Measurements from ENCODE around the gene ARID4B.

The ARID4B gene

DNA sequence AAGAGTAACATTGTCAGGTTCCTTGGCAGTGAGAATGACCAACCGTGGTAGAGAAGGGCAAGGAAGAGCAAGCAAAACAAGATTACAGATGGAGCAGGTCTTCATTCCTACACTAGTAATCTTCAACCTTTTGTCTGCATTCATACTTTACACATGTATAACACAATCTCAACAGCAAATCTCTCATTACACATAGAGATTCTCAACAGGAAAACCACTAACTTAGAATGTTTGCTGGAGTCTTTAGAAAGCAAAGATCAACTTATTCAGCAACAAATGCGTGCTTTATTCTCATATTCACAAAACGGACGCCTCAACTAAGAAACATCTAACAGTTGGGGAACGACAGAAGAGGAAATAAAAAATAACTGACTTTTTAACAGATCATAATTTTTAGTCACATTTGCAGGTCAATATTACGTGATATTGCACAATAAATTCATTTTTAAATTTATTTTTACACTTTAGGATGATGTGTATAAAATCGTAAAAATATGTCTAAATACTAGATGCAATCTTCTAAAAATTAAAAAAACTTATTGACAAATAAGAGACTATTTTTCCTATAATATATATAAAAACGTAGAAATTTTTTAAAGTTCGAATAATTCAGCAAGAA is 82.9 kb downstream of the ARID4B start:
- TF ChIP-seq TRIM28 (IDR thresholded peaks at IDR 0.05; ENCODE audit: borderline replicate concordance, low read length) (no peak), ZNF266 (tag by site-specific recombination; IDR thresholded peaks at IDR 0.05; ENCODE audit: low read depth) (no peak), KLF7 (tag by site-specific recombination; IDR thresholded peaks at IDR 0.05; ENCODE audit: borderline replicate concordance) (no peak), ZNF555 (tag by site-specific recombination; conservative IDR thresholded peaks at IDR 0.05) (no peak), ZNF354C (tag by site-specific recombination; IDR thresholded peaks at IDR 0.05; ENCODE audit: borderline replicate concordance, low read depth) (no peak), OSR2 (tag by site-specific recombination; IDR thresholded peaks at IDR 0.05) (no peak), ZNF366 (tag by site-specific recombination; conservative IDR thresholded peaks at IDR 0.05) (no peak), ZNF677 (tag by site-specific recombination; IDR thresholded peaks at IDR 0.05) (no peak), YY2 (tag by site-specific recombination; IDR thresholded peaks at IDR 0.05) (no peak), ZNF433 (tag by site-specific recombination; IDR thresholded peaks at IDR 0.05; ENCODE audit: low read depth) (no peak), ZNF302 (tag by site-specific recombination; IDR thresholded peaks at IDR 0.05; ENCODE audit: low read depth) (no peak), ZNF785 (tag by site-specific recombination; IDR thresholded peaks at IDR 0.05) (no peak), ZNF37A (tag by site-specific recombination; IDR thresholded peaks at IDR 0.05) (no peak), ZNF184 (tag by site-specific recombination; IDR thresholded peaks at IDR 0.05) (no peak)
- TF ChIP-seq, protein P1, sequence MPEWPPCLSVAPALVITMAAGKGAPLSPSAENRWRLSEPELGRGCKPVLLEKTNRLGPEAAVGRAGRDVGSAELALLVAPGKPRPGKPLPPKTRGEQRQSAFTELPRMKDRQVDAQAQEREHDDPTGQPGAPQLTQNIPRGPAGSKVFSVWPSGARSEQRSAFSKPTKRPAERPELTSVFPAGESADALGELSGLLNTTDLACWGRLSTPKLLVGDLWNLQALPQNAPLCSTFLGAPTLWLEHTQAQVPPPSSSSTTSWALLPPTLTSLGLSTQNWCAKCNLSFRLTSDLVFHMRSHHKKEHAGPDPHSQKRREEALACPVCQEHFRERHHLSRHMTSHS (tag by site-specific recombination; IDR thresholded peaks at IDR 0.05), result no peak
- TF ChIP-seq, protein P2, sequence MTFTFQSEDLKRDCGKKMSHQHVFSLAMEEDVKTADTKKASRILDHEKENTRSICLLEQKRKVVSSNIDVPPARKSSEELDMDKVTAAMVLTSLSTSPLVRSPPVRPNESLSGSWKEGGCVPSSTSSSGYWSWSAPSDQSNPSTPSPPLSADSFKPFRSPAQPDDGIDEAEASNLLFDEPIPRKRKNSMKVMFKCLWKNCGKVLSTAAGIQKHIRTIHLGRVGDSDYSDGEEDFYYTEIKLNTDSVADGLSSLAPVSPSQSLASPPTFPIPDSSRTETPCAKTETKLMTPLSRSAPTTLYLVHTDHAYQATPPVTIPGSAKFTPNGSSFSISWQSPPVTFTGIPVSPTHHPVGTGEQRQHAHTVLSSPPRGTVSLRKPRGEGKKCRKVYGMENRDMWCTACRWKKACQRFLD (tag by site-specific recombination; IDR thresholded peaks at IDR 0.05), result no peak
- Histone ChIP-seq H3K4me3 (ENCODE audit: low read depth, low read length) (no peak overlapping the region), H3K9me3 (ENCODE audit: control insufficient read depth, insufficient read depth, low read depth, low read length) (no peaks in the 10 kb centered on the region), H3K4me1 (ENCODE audit: control insufficient read depth, insufficient read depth, low read length) (peaks cover 5% of the 10 kb centered on the region; the same call in 1 of the 2 replicates), H3K36me3 (ENCODE audit: control insufficient read depth in 2 of 2, insufficient read depth in 1 of 2, low read length in 2 of 2) (peaks cover 0 to 18% of the 10 kb centered on the region in 2 experiments; a peak in 2 of 3 replicates), H3K27ac (ENCODE audit: extremely low read depth, low read depth, low read length) (no peak overlapping the region)
- POLR2A ChIA-PET, result no interaction called here
- CTCF ChIA-PET, result interaction anchor here (1.0 kb wide), 1 partner anchor 8 kb away, joined by 3 read pairs; no protein-coding TSS in a partner anchor

DNA sequence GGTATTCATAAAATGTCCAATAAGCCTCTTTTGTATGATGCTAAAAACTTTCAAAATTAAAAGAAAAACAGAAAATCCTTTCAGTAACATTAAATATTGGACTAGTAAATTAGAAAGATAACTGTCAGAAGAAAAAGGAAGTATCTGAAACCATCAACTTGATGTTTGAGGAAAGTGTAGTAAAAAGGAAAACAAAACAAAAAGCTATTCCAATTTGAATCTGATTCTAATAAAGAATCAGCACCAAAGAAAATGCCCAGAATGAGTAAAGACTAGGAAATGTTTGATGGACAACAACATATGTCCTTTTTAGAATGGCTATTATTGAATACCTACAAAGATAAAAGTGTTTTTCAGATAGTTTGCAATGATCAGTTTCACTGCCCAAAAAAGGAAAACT is 87.0 kb downstream of the ARID4B start:
- CTCF ChIA-PET, result interaction anchor here (2.7 kb wide), 1 partner anchor 12 kb away, joined by 20 read pairs; no protein-coding TSS in a partner anchor
- H3K4me3 ChIP-seq (ENCODE audit: low read depth, low read length), result no peak overlapping the region
- no peaks in the 10 kb centered on the region for H3K4me1 ChIP-seq (ENCODE audit: control insufficient read depth, insufficient read depth, low read length)
- H3K9me3 ChIP-seq (ENCODE audit: control insufficient read depth, insufficient read depth, low read depth, low read length), result no peaks in the 10 kb centered on the region
- TF ChIP-seq MYNN (tag by site-specific recombination; IDR thresholded peaks at IDR 0.05; ENCODE audit: borderline replicate concordance) (no peak), PRDM1 (tag by site-specific recombination; IDR thresholded peaks at IDR 0.05) (peak; percentile 76)
- no peak overlapping the region for H3K27ac ChIP-seq (ENCODE audit: extremely low read depth, low read depth, low read length)
- POLR2A ChIA-PET, result interaction anchor here (0.7 kb wide), 1 partner anchor 17 kb away, joined by 3 read pairs; no protein-coding TSS in a partner anchor
- H3K36me3 ChIP-seq (ENCODE audit: control insufficient read depth in 2 of 2, insufficient read depth in 1 of 2, low read length in 2 of 2), result peaks cover 30 to 40% of the 10 kb centered on the region in 2 experiments

DNA sequence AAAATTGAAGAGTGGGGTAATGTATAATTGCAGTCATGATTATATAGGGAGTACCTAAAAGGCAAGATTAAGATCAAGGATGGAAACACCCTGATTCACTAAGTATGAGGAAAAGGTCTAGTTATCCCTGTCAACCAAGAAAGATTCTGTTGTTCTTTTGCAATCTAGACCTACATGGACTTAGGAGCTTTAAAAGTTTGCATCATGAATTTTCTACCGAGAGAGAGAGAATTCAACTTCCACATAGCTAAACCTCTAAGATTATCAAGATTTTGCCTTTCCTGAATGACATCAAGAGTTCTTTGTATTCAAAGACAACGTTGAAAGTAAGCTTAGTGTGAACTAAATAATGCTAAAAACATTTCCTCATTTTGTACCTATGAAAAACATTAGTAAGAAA is 88.1 kb downstream of the ARID4B start:
- H3K27ac ChIP-seq (ENCODE audit: extremely low read depth, low read depth, low read length), result no peak overlapping the region
- CTCF ChIA-PET, result interaction anchor here (0.5 to 1.8 kb wide), 4 partner anchors 13 to 884 kb away, joined by 3 to 10 read pairs (median 4); no protein-coding TSS in a partner anchor

More for the DNA sequence above, 88.1 kb downstream of the ARID4B start:
- H3K4me3 ChIP-seq (ENCODE audit: low read depth, low read length), result no peak overlapping the region
- H3K9me3 ChIP-seq (ENCODE audit: control insufficient read depth, insufficient read depth, low read depth, low read length), result no peaks in the 10 kb centered on the region
- POLR2A ChIA-PET, result no interaction called here
- TF ChIP-seq ZNF621 (tag by site-specific recombination; IDR thresholded peaks at IDR 0.05) (no peak), WT1 (tag by site-specific recombination; IDR thresholded peaks at IDR 0.05) (peak; percentile 42; the same call in 1 of the 2 replicates)
- H3K36me3 ChIP-seq (ENCODE audit: control insufficient read depth in 2 of 2, insufficient read depth in 1 of 2, low read length in 2 of 2), result peaks cover 35 to 40% of the 10 kb centered on the region in 2 experiments
- H3K4me1 ChIP-seq (ENCODE audit: control insufficient read depth, insufficient read depth, low read length), result no peaks in the 10 kb centered on the region
